ENCODE data around the gene MYRFL. TPM values are rescaled to one million over a fixed set of nuclear protein-coding genes. Genes with fewer than 3 reads are reported as not detected.

Gene MYRFL
- polyA plus RNA-seq, 1 of the 3 experiments (the other 2 are of a cell fraction) = not detected

- TF ChIP-seq SMC3 (IDR thresholded peaks at IDR 0.05; ENCODE audit: low read depth, low read length) = no peak
- no peak for TF ChIP-seq FOSL2 (IDR thresholded peaks at IDR 0.05; ENCODE audit: borderline replicate concordance, low read depth)
- TF ChIP-seq USF2 (IDR thresholded peaks at IDR 0.05; ENCODE audit: borderline replicate concordance, low read depth, low read length) = no peak
- TF ChIP-seq FOXM1 (IDR thresholded peaks at IDR 0.05; ENCODE audit: low read depth) = no peak
- no peak for TF ChIP-seq PBX3 (IDR thresholded peaks at IDR 0.05)
- TF ChIP-seq TEAD4 (IDR thresholded peaks at IDR 0.05; ENCODE audit: borderline replicate concordance, insufficient read depth) = no peak
- TF ChIP-seq MEF2A (IDR thresholded peaks at IDR 0.05; ENCODE audit: borderline replicate concordance, low read depth) = no peak
- TF ChIP-seq IRF3 (IDR thresholded peaks at IDR 0.05; ENCODE audit: low read depth, low read length) = no peak
- no peak for TF ChIP-seq NRF1 (IDR thresholded peaks at IDR 0.05; ENCODE audit: low read depth, low read length)
Measured at GRCh38 chr12:69908203-69908602, 83.2 kb downstream of the MYRFL start (continued).

- no peak overlapping the region for H3K9ac ChIP-seq
- H3K4me1 ChIP-seq (ENCODE audit: control insufficient read depth in 1 of 2, insufficient read depth in 2 of 2, low read depth in 1 of 2, low read length in 1 of 2) = no peaks in the 10 kb centered on the region
- WGBS (ENCODE audit: low lambda C conversion rate) = 83% methylated on average over 2 of the region's 2 CpGs
- H3K36me3 ChIP-seq (replicated peaks in 1 of 2; ENCODE audit: control insufficient read depth in 1 of 2, insufficient read depth in 2 of 2, low read length in 1 of 2) = no peaks in the 10 kb centered on the region
- H4K20me1 ChIP-seq (ENCODE audit: insufficient read depth) = no peaks in the 10 kb centered on the region
- no peaks in the 10 kb centered on the region for H3K79me2 ChIP-seq (ENCODE audit: insufficient read depth)
- ChIA-PET POLR2A (no interaction called here), CTCF (interaction anchor here (3.0 kb wide), 1 partner anchor 10 kb away, joined by 11 read pairs; no protein-coding TSS in a partner anchor)
- DNase-seq = no peak
- H3F3A ChIP-seq (replicated peaks; ENCODE audit: insufficient read depth) = no peaks in the 10 kb centered on the region
- H3K9me3 ChIP-seq = no peaks in the 10 kb centered on the region
- no peak overlapping the region for H2AFZ ChIP-seq (ENCODE audit: low read depth)
- H3K27me3 ChIP-seq (ENCODE audit: insufficient read depth) = no peaks in the 10 kb centered on the region
- no peak overlapping the region for H3K4me3 ChIP-seq (ENCODE audit: low read depth in 2 of 2, low read length in 1 of 2)
- no peak overlapping the region for H3K4me2 ChIP-seq
- no peaks in the 10 kb centered on the region; the same call in 1 of the 2 replicates for H3K9me2 ChIP-seq
- H3K27ac ChIP-seq (ENCODE audit: low read depth in 2 of 2, low read length in 1 of 2) = no peak overlapping the region
- TF ChIP-seq TCF12 (IDR thresholded peaks at IDR 0.05) (no peak), CTCF (IDR thresholded peaks at IDR 0.05) (no peak), EZH2phosphoT487 (IDR thresholded peaks at IDR 0.05; ENCODE audit: borderline replicate concordance, low read depth) (no peak), REST (IDR thresholded peaks at IDR 0.05; ENCODE audit: low read depth, low read length) (no peak), RXRA (IDR thresholded peaks at IDR 0.05; ENCODE audit: borderline replicate concordance, low read depth) (no peak), PBX3 (IDR thresholded peaks at IDR 0.05) (no peak), SMC3 (IDR thresholded peaks at IDR 0.05; ENCODE audit: low read depth, low read length) (no peak), FOSL2 (IDR thresholded peaks at IDR 0.05; ENCODE audit: borderline replicate concordance, low read depth) (no peak), CHD2 (IDR thresholded peaks at IDR 0.05; ENCODE audit: low read length, partially characterized antibody) (no peak), NFIC (IDR thresholded peaks at IDR 0.05; ENCODE audit: borderline replicate concordance) (no peak), JUND (IDR thresholded peaks at IDR 0.05) (no peak), RAD21 (IDR thresholded peaks at IDR 0.05; ENCODE audit: low read length) (no peak), FOXM1 (IDR thresholded peaks at IDR 0.05; ENCODE audit: low read depth) (no peak), MXI1 (IDR thresholded peaks at IDR 0.05; ENCODE audit: low read depth, low read length) (no peak), EP300 (IDR thresholded peaks at IDR 0.05; ENCODE audit: borderline replicate concordance in 1 of 2, low read depth in 1 of 2, low read length in 1 of 2) (no peak), POLR2AphosphoS5 (IDR thresholded peaks at IDR 0.05; ENCODE audit: low read depth, low read length) (no peak), YY1 (IDR thresholded peaks at IDR 0.05; ENCODE audit: low read depth) (no peak)
Measured at GRCh38 chr12:69910694-69911093, 85.7 kb downstream of the MYRFL start.

All from SK-N-SH (cell line).